ENCODE data around the gene PSMD5.

The PSMD5 gene

GRCh38 chr9:120874226-120875194 lies 31.8 kb upstream of the PSMD5 start:
- DNase-seq, result no peak

- DNase-seq, result no peak
Observed at GRCh38 chr9:120873512-120873911, 30.8 kb upstream of the PSMD5 start.

DNA sequence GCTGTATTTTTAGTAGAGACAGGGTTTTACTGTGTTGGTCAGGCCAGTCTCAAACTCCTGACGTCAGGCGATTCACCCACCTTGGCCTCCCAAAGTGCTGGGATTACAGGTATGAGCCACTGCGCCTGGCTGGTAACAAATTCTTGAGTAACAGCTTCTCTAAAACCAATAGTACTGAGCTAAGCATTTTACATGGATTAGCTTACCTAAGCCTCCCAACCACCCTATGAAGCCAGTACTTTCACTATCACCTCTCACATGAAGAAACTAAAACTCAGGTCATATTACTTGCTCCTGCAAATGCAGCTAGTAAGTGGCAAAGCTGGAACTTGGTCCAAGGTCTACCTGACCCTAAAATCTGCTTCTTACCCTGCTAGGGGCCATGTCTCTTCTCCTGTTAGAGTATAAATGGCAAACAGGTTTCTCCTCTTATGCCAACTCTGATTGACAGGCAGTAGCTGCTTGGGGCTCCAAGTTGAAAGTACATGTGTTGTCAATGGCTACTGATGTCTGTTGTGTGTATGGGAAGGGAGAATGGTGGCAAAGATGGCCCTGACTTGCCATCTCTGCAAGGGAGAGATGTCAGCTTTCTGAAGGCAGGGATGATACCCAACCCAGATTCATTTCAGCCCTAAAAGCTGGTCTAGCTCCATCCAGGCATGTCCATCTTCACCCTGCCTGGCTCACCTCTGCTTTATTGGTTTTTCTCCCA lies 30.2 kb upstream of the PSMD5 start:
- DNase-seq, result no peak

DNA sequence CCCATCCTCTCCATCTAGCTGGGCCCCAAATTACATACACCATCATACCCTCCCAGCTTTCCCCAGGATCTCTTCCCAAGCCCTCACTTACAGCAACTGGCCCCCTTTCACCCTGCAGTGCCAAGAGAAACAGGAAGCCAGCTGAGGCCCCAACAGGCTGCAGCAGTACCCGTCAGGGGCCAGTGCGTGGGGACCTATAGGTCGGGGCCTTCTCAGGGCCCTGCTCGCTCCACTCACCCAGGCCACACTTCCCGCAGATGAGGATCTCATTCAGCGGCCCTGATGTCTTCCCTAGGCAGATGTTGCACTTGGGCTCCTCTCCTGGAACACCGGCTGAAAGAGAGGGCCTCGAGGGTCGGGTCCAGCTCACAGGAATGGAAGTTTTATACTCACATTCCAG lies 27.5 kb upstream of the PSMD5 start:
- no peak for DNase-seq

GRCh38 chr9:120869726-120870125 lies 27.0 kb upstream of the PSMD5 start:
- DNase-seq, result no peak

GRCh38 chr9:120869360-120869687 lies 26.6 kb upstream of the PSMD5 start:
- no peak for DNase-seq

DNA sequence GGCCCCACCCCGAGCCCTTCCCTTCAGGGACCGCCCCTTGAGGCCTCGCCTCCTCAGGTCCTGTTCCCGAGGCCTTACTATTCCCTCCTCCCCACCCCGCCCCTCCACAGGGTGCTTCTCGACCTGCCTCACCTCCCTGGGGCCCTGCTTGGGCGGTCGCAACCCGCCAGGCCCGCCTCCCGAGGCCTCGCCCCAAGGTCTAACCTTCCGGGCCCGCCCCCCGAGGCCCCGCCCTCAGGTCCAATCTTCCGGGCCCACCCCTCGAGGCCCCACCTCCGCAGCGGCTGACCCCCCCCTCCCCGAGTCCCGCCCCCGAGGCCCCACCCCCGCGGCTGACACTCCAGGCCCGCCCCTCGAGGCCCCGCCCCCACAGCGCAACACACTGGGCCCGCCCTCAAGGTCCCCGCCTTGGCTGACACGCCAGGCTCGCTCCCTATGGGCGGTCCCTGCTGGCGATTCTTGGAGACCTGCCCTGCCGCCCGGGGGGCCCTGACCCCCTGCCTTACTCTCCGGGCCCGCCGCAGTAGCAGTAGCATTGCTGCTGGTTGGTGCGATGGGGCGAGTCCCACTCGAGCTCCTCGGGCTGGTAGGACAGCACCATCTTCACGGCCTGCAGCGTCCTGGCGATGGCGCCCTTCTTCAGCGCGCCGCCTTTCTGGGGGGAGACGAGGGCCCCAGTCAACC lies 26.1 kb upstream of the PSMD5 start:
- DNase-seq, result peak; percentile 76 to 93

DNA sequence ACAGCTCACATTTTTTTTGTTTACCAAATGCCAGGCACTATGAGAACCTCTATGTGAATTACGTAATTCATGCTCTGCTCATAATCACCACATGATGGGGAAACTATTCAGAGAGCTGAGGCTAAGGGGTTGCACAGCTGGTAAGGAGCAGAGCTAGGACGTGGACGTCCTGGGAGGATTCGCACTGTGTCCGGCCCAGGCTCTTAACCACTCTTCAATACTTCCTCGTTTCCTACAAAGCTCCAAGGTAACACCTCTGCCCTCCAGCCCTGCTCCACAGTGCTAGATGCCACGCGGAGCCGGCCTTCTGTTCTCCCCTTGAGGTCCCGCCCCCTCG lies 25.6 kb upstream of the PSMD5 start:
- DNase-seq, result peak in 1 of 2 donors; percentile 14

DNA sequence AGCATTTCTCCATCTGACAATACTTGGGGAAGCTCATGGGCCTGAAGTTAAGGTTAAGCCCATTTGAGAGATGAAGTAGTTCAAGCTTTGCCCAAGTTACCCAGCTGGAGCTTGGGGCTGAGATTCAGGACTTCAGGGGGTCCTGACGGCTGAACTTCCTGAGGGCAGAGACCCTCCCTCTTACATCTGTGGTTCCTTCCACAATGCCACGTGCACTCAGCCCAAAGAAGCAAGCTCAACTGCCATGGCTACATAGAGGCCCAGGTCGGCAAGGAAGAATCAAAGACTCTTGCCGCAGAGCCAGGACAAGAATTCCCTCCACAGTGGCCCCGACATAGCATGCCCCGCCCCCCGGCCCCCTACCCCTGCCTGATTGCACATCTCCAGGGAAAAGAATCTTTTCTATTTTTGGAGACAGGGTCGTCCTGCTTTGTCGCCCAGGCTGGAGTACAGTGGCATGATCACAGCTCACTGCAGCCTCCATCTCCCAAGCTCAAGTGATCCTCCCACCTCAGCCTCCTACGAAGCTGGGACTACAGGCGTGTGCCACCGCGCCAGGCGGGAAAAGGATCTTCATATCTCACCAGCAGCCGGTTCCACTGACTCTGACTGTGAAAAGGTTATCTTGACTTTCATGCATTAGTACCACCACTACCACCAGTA lies 25.1 kb upstream of the PSMD5 start:
- no peak for DNase-seq

- no peak for DNase-seq
Observed at GRCh38 chr9:120866651-120867050, 23.9 kb upstream of the PSMD5 start.

GRCh38 chr9:120865809-120866208 lies 23.1 kb upstream of the PSMD5 start:
- no peak for DNase-seq

- no peak for DNase-seq
Observed at GRCh38 chr9:120865176-120865575, 22.5 kb upstream of the PSMD5 start.

DNA sequence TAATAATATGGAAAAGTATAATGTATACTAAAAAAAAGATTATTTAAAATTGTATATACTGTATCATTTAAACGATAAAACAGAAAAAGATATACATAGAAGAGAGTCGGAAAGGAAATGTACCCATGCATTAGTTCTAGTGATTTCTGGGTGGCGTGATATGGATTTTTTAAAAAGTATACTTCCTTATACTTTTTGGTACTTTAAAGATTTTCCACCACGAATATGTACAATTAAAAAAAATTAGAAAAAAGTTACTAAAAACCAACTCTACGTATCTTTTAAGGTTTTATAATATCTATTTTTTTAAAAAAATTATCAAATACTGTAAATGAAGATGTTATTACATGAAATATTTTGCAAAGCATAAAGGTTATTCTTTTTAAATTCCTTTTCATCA lies 22.0 kb upstream of the PSMD5 start:
- no peak for DNase-seq

DNA sequence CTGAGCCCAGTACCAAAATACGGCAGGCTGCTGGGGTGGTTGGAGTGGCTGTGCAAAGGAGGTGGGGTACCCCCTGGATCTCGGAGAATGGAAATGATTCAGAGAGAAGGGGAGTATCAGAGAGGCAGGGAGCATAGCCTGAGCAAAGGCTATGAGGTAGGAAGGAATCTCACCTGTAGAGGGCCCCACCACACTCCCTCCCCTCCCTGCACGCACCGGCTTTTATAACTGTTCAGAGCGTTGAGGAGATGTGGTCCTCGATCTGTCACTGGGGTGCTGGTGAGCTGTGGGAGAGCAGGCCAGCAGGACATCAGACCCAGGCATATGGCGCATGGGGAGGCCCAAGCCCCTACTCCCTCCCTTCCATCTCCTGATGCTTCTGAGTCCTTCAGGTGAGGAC lies 21.1 kb upstream of the PSMD5 start:
- no peak for DNase-seq

GRCh38 chr9:120862452-120862851 lies 19.7 kb upstream of the PSMD5 start:
- DNase-seq, result no peak

- DNase-seq, result no peak
Observed at GRCh38 chr9:120861935-120862334, 19.2 kb upstream of the PSMD5 start.

DNA sequence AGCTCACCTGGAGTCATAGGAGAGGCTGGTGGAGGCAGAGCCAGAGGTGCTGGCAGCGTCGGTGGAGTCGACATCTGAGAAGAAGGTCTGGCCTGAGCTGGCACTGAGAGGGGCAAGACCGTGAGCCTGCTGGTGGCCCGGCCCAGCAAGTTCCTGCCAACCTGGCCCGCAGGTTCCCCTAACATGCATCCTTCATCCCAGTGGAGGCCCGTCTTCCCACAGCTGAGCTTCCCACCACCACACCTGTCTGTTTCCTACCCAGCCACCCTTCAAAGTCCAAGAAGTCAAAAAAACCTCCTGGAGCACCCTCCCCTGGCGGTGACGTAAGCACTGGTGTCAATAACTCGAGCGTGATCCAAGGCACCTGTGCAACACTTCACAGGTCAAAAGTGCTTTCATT lies 17.4 kb upstream of the PSMD5 start:
- DNase-seq, result no peak

- no peak for DNase-seq
Observed at GRCh38 chr9:120859361-120859760, 16.6 kb upstream of the PSMD5 start.

GRCh38 chr9:120857902-120858301 lies 15.2 kb upstream of the PSMD5 start:
- no peak for DNase-seq

- DNase-seq, result no peak
Observed at GRCh38 chr9:120857481-120857880, 14.8 kb upstream of the PSMD5 start.

- DNase-seq, result no peak
Observed at GRCh38 chr9:120856700-120857099, 14.0 kb upstream of the PSMD5 start.

DNA sequence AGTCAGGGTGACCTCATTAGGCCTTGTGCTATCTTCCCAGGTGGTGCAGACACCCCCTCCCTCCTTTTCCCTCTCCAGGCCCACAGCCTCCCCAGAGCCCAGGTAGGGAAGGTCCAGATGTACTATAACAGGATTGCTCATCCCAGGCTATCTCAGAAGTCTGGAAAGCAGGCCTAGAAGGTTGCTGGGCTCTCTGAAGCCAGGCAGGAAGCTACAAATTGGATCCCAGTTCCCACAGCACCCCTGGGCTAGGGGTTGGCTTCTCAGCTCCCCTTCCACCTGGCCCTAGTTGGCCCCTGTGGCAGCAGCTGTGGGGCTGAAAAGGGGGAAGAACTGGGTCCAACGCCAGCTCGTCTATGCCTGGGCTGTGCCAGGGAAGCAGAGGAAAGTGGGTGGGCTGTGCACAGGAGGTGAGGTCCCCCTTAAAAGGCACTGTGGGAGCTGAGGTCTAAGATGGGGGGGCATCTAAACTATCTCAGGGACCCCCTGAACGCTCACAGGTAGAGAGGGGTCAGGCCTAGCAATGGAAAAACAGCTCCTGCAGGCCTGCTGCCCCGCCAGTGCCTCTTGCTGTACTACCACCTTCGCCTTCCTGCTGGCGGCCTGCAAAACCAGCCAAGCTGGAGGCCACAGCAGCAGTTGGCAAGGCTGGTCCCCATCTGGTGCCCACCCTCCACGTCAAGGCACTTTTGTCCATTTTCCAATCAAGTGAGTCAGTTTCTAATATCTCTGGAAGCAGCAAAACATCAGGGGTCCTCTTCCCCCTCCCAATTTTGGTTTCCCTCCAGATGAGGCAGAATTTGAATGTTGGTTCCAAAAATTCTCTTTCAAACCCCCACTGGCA lies 13.3 kb upstream of the PSMD5 start:
- no peak for DNase-seq
